HepG2 (cell line): Measurements from ENCODE around the gene UBE2I. TPM values are rescaled to one million over a fixed set of nuclear protein-coding genes. Genes with fewer than 3 reads are reported as not detected.

Source experiments
- ATAC-seq: fragments of 200-7000 bp; cut with Tn5 transposase; 3 replicates; pipeline ENCODE4 v1.9.1; 2020; ENCODE audit warnings: mild to moderate bottlenecking, moderate library complexity
- BruUV-seq: library from RNA; stranded (reverse); fragments of 400-500 nt; replicated peaks from 2 replicates; lab custom pipeline; 2021; lab: Mats Ljungman, UMichigan
- CTCF ChIA-PET: fragments of 300-600 bp; formaldehyde crosslinking; extraction: SDS; loops from one replicate; lab custom pipeline; 2021; ENCODE audit warnings: low total read pairs, inconsistent platforms, low intra/inter-chr PET ratio; lab: Yijun Ruan, JAX
- POLR2A ChIA-PET: fragments of 350-600 bp; sonication (Branson Sonifier 250); formaldehyde crosslinking; loops from one replicate; lab custom pipeline; 2020; ENCODE audit warnings: antibody characterized with exemption, inconsistent platforms; lab: Yijun Ruan, JAX
- DNase-seq: peaks from one replicate; pipeline ENCODE4 v3.0.0-alpha.2; 2015; ENCODE audit warnings: low spot score
- FAIRE-seq: peaks from 3 replicates; lab custom pipeline; 2011; peaks lifted over from hg19 to GRCh38; lab: Jason Lieb, UNC
- H2AFZ ChIP-seq: one replicate; pipeline ENCODE4 v1.6.1; 2011; ENCODE audit warnings: low read length, inconsistent platforms
- H3K27ac ChIP-seq: fragments of 300-600 bp; 3 replicates; pipeline ENCODE4 v1.8.0; 2011; ENCODE audit warnings: mixed run types, mild to moderate bottlenecking, mixed read lengths, low read length, inconsistent platforms; ENCODE audit not compliant: insufficient read depth; ENCODE audit errors: extremely low read length
- H3K27me3 ChIP-seq, 2 experiments: fragments of 200-600 bp in 1 of 2; 2 replicates in 1 of 2; 3 replicates in 1 of 2; pipeline versions ENCODE4 v1.6.0 to v1.8.0; 2011; ENCODE audit warnings: low read length in 2 of 2, mild to moderate bottlenecking in 2 of 2, moderate library complexity in 2 of 2, inconsistent platforms in 1 of 2; ENCODE audit not compliant: insufficient read depth in 2 of 2, control insufficient read depth in 1 of 2
- H3K36me3 ChIP-seq, 2 experiments: fragments of 200-600 bp in 1 of 2; replicated peaks in 1 of 2; 2 replicates in 1 of 2; 3 replicates in 1 of 2; pipeline versions ENCODE4 v1.5.1 to v1.8.0; 2011; ENCODE audit warnings: low read length in 2 of 2, inconsistent platforms in 1 of 2; ENCODE audit not compliant: insufficient read depth in 2 of 2, control insufficient read depth in 1 of 2
- H3K4me1 ChIP-seq: 2 replicates; pipeline ENCODE4 v1.5.1; 2012; ENCODE audit warnings: low read length, inconsistent platforms; ENCODE audit not compliant: insufficient read depth
- H3K4me2 ChIP-seq: 2 replicates; pipeline ENCODE4 v1.6.0; 2011; ENCODE audit warnings: low read depth, low read length, inconsistent platforms
- H3K4me3 ChIP-seq, 3 experiments: fragments of 200-600 bp in 1 of 3; sonication (generic), shearing (Covaris generic) in 1 of 3; replicated peaks in 1 of 3; 2 replicates each; pipeline ENCODE4 v1.5.1; 2011 to 2016; ENCODE audit warnings: low read length in 3 of 3, inconsistent platforms in 2 of 3, low read depth in 2 of 3, mild to moderate bottlenecking in 2 of 3, control low read depth in 1 of 3, mixed read lengths in 1 of 3; ENCODE audit not compliant: insufficient read depth in 1 of 3
- H3K79me2 ChIP-seq: one replicate; pipeline ENCODE4 v1.6.1; 2011; ENCODE audit warnings: low read length, inconsistent platforms; ENCODE audit not compliant: insufficient read depth
- H3K9ac ChIP-seq: 2 replicates; pipeline ENCODE4 v1.6.0; 2011; ENCODE audit warnings: mild to moderate bottlenecking, low read depth, low read length, inconsistent platforms; ENCODE audit not compliant: insufficient read depth
- H3K9me3 ChIP-seq: 2 replicates; pipeline ENCODE4 v1.5.1; 2012; ENCODE audit warnings: mild to moderate bottlenecking, low read length
- H4K20me1 ChIP-seq: 2 replicates; pipeline ENCODE4 v1.6.0; 2011; ENCODE audit warnings: inconsistent platforms, mild to moderate bottlenecking, low read length, moderate library complexity; ENCODE audit not compliant: insufficient read depth
- TBX2 ChIP-seq: sonication (generic); formaldehyde crosslinking; IDR thresholded peaks from 2 replicates; pipeline ENCODE4 v1.5.0; 2020; ENCODE audit warnings: missing genetic modification reagents, mild to moderate bottlenecking, borderline replicate concordance
- ZFP62 ChIP-seq: sonication (generic); formaldehyde crosslinking; IDR thresholded peaks from 2 replicates; pipeline ENCODE4 v1.4.0; 2020; ENCODE audit warnings: missing genetic modification reagents
- ZNF124 ChIP-seq: sonication (generic); formaldehyde crosslinking; IDR thresholded peaks from 2 replicates; pipeline ENCODE4 v1.4.0; 2020; ENCODE audit warnings: missing genetic modification reagents
- ZNF333 ChIP-seq: sonication (generic); formaldehyde crosslinking; IDR thresholded peaks from 2 replicates; pipeline ENCODE4 v1.4.0; 2020; ENCODE audit warnings: mild to moderate bottlenecking, missing genetic modification reagents, borderline replicate concordance
- WGBS: methylation state at CpG from one replicate; pipeline ENCODE4 v1.1.6; 2017; ENCODE audit warnings: low lambda C conversion rate; 5-methylcytosine and 5-hydroxymethylcytosine counted together
- in situ Hi-C: cut with HindIII; loops from 2 replicates; pipeline ENCODE4 v1.10.0; 2017; ENCODE audit warnings: low pct_unique_long_range_greater_than_20kb; ENCODE audit not compliant: extremely low pct_ligation_motif_present
- intact Hi-C: fragments of 100-400 bp; cut with micrococcal nuclease; formaldehyde crosslinking; loops from one replicate; pipeline ENCODE4 v1.10.0; 2022; ENCODE audit not compliant: unreplicated experiment
- polyA plus RNA-seq, 8 experiments: library from polyadenylated mRNA; depleted of rRNA in 3 of 8; stranded (reverse) in 7 of 8; unstranded in 1 of 8; fragments of >200 nt; fragmentation: Illumina TruSeq in 4 of 8; extraction: Trizol in 4 of 8; gene quantifications; 2 replicates each; pipeline versions ENCODE4 v1.2.1 to v1.2.3, GENCODE V29; 2011 to 2016; ENCODE audit warnings: low read depth in 4 of 8, missing spikeins in 1 of 8, mixed read lengths in 1 of 8; ENCODE audit not compliant: insufficient read depth in 1 of 8
- total RNA-seq, 5 experiments: library from RNA; depleted of rRNA; stranded (reverse); fragments of >200 nt; fragmentation: Illumina TruSeq; extraction: Trizol; gene quantifications; 2 replicates each; pipeline ENCODE4 v1.2.3, GENCODE V29; 2016; ENCODE audit warnings: low read depth in 1 of 5
- TF ChIP-seq, protein P1 (sequence below): sonication (generic); formaldehyde crosslinking; IDR thresholded peaks from 2 replicates; pipeline ENCODE4 v1.8.1; 2023; ENCODE audit warnings: mild to moderate bottlenecking, missing genetic modification reagents
- TF ChIP-seq, protein P2 (sequence below): sonication (generic); formaldehyde crosslinking; IDR thresholded peaks from 2 replicates; pipeline ENCODE4 v1.4.0; 2020; ENCODE audit warnings: missing genetic modification reagents

UBE2I gene
- total and polyA plus RNA-seq, 2 of the 13 experiments (the other 11 are each of a cell fraction or from before 2014, with no cell fraction given), result 75.8 to 98.9 TPM

DNA sequence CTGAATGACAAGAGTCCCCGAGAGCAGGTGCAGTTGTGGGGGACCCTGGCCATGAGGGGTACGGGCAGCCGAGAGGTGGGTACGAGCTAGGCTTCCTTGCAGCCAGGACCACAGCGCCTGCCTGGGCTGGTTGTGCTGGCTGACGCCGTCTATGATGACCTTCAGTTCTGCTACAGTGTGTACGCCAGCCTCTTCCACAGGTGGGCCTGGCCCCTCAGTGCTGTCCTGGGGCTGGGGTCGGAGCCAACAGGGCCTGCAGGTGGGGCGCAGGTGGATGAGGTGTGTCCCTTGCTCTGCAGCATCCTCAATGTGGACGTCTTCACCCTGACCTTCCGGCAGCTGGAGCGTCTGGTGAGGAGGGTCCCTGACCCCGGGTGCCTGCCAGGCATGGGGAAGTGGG is 35.1 kb downstream of the UBE2I start:
- Histone ChIP-seq H3K9ac (no peak overlapping the region), H3K4me2 (peak overlapping the region; percentile 99; the same call in 1 of the 2 replicates), H3K4me1 (peaks cover 19% of the 10 kb centered on the region), H3K9me3 (no peaks in the 10 kb centered on the region), H3K36me3 (peaks cover 3% of the 10 kb centered on the region in 2 experiments; a peak in 3 of 5 replicates), H3K27me3 (peaks cover 0 to 18% of the 10 kb centered on the region in 2 experiments; a peak in 2 of 5 replicates), H4K20me1 (no peaks in the 10 kb centered on the region), H3K27ac (no peak overlapping the region), H2AFZ (no peak overlapping the region), H3K79me2 (no peaks in the 10 kb centered on the region), H3K4me3 (peak overlapping the region in 1 of 3 experiments; percentile 87; a peak in 1 of 6 replicates)
- intact Hi-C loops (no loop called here), in situ Hi-C loops (no loop called here)
- 0 out of 2 replicates have a peak, but pooled peaks have one; percentile 6 for TF ChIP-seq TBX2 (CRISPR knock-in tag)
- TF ChIP-seq, protein P1, sequence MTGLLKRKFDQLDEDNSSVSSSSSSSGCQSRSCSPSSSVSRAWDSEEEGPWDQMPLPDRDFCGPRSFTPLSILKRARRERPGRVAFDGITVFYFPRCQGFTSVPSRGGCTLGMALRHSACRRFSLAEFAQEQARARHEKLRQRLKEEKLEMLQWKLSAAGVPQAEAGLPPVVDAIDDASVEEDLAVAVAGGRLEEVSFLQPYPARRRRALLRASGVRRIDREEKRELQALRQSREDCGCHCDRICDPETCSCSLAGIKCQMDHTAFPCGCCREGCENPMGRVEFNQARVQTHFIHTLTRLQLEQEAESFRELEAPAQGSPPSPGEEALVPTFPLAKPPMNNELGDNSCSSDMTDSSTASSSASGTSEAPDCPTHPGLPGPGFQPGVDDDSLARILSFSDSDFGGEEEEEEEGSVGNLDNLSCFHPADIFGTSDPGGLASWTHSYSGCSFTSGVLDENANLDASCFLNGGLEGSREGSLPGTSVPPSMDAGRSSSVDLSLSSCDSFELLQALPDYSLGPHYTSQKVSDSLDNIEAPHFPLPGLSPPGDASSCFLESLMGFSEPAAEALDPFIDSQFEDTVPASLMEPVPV (CRISPR knock-in tag), result no peak
- 83% methylated on average over 12 of the region's 14 CpGs for WGBS
- ATAC-seq (no peak), DNase-seq (no peak), FAIRE-seq (no peak)
- ChIA-PET CTCF (no interaction called here), POLR2A (interaction anchor here (1.2 to 2.3 kb wide), 2 partner anchors 12 to 34 kb away, joined by 3 to 25 read pairs; partner anchors contain the start of gene BAIAP3)
- BruUV-seq, result no TSS peak

DNA sequence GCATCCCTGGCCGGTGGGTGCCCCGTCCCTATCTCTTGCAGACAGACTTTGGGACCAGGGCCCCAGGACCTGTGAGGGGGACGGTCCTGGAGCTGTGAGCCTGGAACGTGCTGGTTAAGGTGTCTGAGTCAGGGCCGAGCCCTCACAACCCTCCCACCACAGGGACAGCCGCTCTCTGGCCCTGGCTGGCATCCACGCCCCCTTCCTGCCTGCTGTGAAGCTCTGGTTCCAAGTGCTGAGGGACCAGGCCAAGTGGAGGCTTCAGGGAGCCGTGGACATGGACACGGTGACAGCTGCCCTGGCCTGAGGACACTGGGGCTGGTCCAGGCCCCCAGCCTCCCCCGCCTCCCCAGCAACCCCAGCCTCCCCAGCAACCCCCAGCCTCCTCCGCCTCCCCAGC is 35.7 kb downstream of the UBE2I start:
- H3K79me2 ChIP-seq, result peaks cover under 1% of the 10 kb centered on the region
- ChIA-PET CTCF (no interaction called here), POLR2A (no interaction called here)
- in situ Hi-C loops (no loop called here), intact Hi-C loops (no loop called here)
- peaks cover 6 to 9% of the 10 kb centered on the region in 2 experiments; a peak in 4 of 5 replicates for H3K36me3 ChIP-seq
- no peak overlapping the region for H3K4me3 ChIP-seq
- no peaks in the 10 kb centered on the region for H4K20me1 ChIP-seq
- H3K9ac ChIP-seq, result no peak overlapping the region
- H3K27me3 ChIP-seq, result peaks cover 0 to 15% of the 10 kb centered on the region in 2 experiments; a peak in 2 of 5 replicates
- DNase-seq (no peak), FAIRE-seq (no peak), ATAC-seq (no peak)
- no peak overlapping the region for H3K4me2 ChIP-seq
- peaks cover 20% of the 10 kb centered on the region for H3K4me1 ChIP-seq
- 83% methylated on average over 6 of the region's 11 CpGs for WGBS
- BruUV-seq, result no TSS peak
- H2AFZ ChIP-seq, result no peak overlapping the region
- H3K27ac ChIP-seq, result no peak overlapping the region
- TF ChIP-seq ZNF333 (CRISPR knock-in tag) (no peak), ZNF124 (CRISPR knock-in tag) (no peak), ZFP62 (CRISPR knock-in tag) (no peak)
- TF ChIP-seq, protein P2, sequence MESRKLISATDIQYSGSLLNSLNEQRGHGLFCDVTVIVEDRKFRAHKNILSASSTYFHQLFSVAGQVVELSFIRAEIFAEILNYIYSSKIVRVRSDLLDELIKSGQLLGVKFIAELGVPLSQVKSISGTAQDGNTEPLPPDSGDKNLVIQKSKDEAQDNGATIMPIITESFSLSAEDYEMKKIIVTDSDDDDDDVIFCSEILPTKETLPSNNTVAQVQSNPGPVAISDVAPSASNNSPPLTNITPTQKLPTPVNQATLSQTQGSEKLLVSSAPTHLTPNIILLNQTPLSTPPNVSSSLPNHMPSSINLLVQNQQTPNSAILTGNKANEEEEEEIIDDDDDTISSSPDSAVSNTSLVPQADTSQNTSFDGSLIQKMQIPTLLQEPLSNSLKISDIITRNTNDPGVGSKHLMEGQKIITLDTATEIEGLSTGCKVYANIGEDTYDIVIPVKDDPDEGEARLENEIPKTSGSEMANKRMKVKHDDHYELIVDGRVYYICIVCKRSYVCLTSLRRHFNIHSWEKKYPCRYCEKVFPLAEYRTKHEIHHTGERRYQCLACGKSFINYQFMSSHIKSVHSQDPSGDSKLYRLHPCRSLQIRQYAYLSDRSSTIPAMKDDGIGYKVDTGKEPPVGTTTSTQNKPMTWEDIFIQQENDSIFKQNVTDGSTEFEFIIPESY (CRISPR knock-in tag), result no peak
- no peaks in the 10 kb centered on the region for H3K9me3 ChIP-seq
